Measurements from ENCODE around the gene RECQL5. TPM values are rescaled to one million over a fixed set of nuclear protein-coding genes. Genes with fewer than 3 reads are reported as not detected.
A peak's percentile ranks its signal among the peaks of the same experiment; 100 is the strongest.

RECQL5 gene
- total RNA-seq, 1 experiment from 2014 or later, result 67.0 TPM

DNA sequence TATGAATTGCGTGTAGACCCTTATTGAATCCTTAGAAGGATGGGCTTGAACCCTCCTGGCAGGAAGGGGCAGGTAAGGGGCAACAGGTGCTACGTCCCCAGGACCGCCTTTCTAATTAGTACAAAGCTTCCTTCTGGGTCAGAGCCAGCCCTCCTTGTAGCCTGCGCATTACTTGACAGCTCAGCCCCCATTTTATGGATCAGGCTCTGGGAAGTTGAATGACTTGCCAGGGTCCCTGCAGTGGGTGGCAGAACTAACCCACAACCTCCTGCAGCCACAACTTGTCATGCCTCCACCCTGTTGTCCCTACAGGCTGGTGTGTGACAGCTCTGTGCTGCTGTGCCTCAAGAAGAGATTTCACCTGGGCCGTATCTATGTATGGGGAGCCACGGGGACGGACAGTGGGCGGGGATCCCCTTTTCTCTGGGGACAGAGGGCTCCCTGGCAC is 76.6 kb downstream of the RECQL5 start:
- H3K36me3 ChIP-seq (ENCODE audit: control insufficient read depth, insufficient read depth, low read length), result no peaks in the 10 kb centered on the region
- H3K9me3 ChIP-seq, result no peaks in the 10 kb centered on the region
- no peak for TF ChIP-seq CTCF (IDR thresholded peaks at IDR 0.05; ENCODE audit: insufficient read depth in 1 of 2, low read depth in 1 of 2, low read length in 1 of 2, severe bottlenecking in 1 of 2, unreplicated experiment in 1 of 2)
- Mint-ChIP-seq H3K27me3 (ENCODE audit: insufficient read depth, unreplicated experiment) (no peaks in the 10 kb centered on the region), H3K4me1 (ENCODE audit: low read depth, unreplicated experiment) (no peaks in the 10 kb centered on the region), H3K4me3 (ENCODE audit: unreplicated experiment) (no peak overlapping the region), H3K27ac (ENCODE audit: unreplicated experiment) (no peak overlapping the region), H3K36me3 (ENCODE audit: insufficient read depth, unreplicated experiment) (peaks cover 5% of the 10 kb centered on the region), H3K9me3 (ENCODE audit: unreplicated experiment) (no peaks in the 10 kb centered on the region)
- no TSS peak for BruUV-seq (replicated peaks)
- DNase-seq, result no peak
- intact Hi-C loops (cut with micrococcal nuclease; ENCODE audit: unreplicated experiment), result no loop called here
- peaks cover 14% of the 10 kb centered on the region for H3K4me1 ChIP-seq
- no peaks in the 10 kb centered on the region for H3K27me3 ChIP-seq (replicated peaks; ENCODE audit: control insufficient read depth, insufficient read depth, low read length)
- ChIA-PET CTCF (interaction anchor here (0.6 to 2.2 kb wide), 5 partner anchors 9 to 176 kb away, joined by 3 to 13 read pairs (median 3); partner anchors contain the start of gene SMIM5), POLR2A (no interaction called here)
- H3K4me3 ChIP-seq (ENCODE audit: low read depth, low read length), result no peak overlapping the region

GRCh38 chr17:75589919-75590303 is 77.0 kb downstream of the RECQL5 start:
- Mint-ChIP-seq H3K36me3 (ENCODE audit: insufficient read depth, unreplicated experiment) (peaks cover 5% of the 10 kb centered on the region), H3K27me3 (ENCODE audit: insufficient read depth, unreplicated experiment) (no peaks in the 10 kb centered on the region), H3K4me3 (ENCODE audit: unreplicated experiment) (no peak overlapping the region), H3K27ac (ENCODE audit: unreplicated experiment) (no peak overlapping the region), H3K9me3 (ENCODE audit: unreplicated experiment) (no peaks in the 10 kb centered on the region), H3K4me1 (ENCODE audit: low read depth, unreplicated experiment) (no peaks in the 10 kb centered on the region)
- no TSS peak for BruUV-seq (replicated peaks)
- intact Hi-C loops (cut with micrococcal nuclease; ENCODE audit: unreplicated experiment), result loop anchor here (2.0 to 5.0 kb wide), 2 partner anchors 63 to 75 kb away; partner anchors contain the start of genes CASKIN2 and LLGL2
- H3K36me3 ChIP-seq (ENCODE audit: control insufficient read depth, insufficient read depth, low read length), result no peaks in the 10 kb centered on the region
- H3K4me1 ChIP-seq, result peaks cover 14% of the 10 kb centered on the region
- H3K9me3 ChIP-seq, result no peaks in the 10 kb centered on the region
- TF ChIP-seq CTCF (IDR thresholded peaks at IDR 0.05; ENCODE audit: insufficient read depth in 1 of 2, low read depth in 1 of 2, low read length in 1 of 2, severe bottlenecking in 1 of 2, unreplicated experiment in 1 of 2), result no peak
- no peaks in the 10 kb centered on the region for H3K27me3 ChIP-seq (replicated peaks; ENCODE audit: control insufficient read depth, insufficient read depth, low read length)
- peak overlapping the region; percentile 68 for H3K4me3 ChIP-seq (ENCODE audit: low read depth, low read length)
- ChIA-PET CTCF (interaction anchor here (0.6 to 2.2 kb wide), 5 partner anchors 8 to 175 kb away, joined by 3 to 13 read pairs (median 3); partner anchors contain the start of gene SMIM5), POLR2A (no interaction called here)
- peak in 1 of 2 experiments; percentile 41 for DNase-seq

DNA sequence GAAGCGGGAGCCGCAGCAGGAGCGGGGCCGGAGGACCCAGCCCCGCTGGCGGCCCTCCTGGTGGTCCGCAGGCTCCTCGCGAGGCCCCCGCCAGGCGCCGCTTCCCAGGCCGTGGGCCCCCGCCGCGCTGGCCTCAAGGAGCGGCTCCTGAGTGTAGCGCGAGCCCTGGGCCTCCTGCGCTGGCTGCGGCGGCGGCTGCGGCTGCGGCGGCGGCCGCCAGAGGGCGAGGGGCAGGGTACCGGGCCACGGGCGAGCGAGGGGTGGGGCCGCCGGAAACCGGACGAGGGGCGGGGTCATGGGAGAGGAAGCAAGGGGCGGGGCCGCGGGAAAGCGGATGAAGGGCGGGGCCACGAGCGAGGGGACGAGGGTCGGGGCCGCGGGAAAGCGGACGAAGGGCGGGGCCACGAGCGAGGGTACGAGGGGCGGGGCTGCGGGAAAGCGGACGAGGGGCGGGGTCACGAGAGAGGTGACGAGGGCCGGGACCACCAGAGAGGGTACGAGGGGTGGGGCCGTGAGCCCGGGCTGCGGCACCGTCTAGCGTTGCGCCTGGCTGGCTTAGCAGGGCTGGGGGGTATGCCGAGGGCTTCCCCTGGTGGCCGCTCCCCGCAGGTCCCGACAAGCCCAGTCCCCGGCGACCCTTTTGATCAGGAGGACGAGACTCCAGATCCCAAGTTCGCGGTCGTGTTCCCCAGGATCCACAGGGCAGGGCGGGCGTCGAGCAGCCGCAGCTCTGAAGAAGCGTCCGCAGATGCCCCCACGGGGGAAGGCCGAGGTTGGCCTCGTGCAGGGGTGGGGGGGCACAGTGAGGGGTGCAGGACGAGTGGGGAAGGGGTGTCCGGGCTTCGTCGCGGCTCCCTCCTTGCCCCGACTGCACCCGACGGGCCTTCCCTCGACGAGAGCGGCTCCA is 77.7 kb downstream of the RECQL5 start:
- no peaks in the 10 kb centered on the region for H3K27me3 Mint-ChIP-seq (ENCODE audit: insufficient read depth, unreplicated experiment)
- no TSS peak for BruUV-seq (replicated peaks)
- Histone ChIP-seq H3K36me3 (ENCODE audit: control insufficient read depth, insufficient read depth, low read length) (no peaks in the 10 kb centered on the region), H3K4me1 (peaks cover 14% of the 10 kb centered on the region), H3K4me3 (ENCODE audit: low read depth, low read length) (peak overlapping the region; percentile 68), H3K9me3 (no peaks in the 10 kb centered on the region), H3K27me3 (replicated peaks; ENCODE audit: control insufficient read depth, insufficient read depth, low read length) (no peaks in the 10 kb centered on the region)
- peaks cover 5% of the 10 kb centered on the region for H3K36me3 Mint-ChIP-seq (ENCODE audit: insufficient read depth, unreplicated experiment)
- peak overlapping the region; percentile 69 for H3K4me3 Mint-ChIP-seq (ENCODE audit: unreplicated experiment)
- ChIA-PET POLR2A (interaction anchor here (1.3 kb wide), 1 partner anchor 63 kb away, joined by 3 read pairs; no protein-coding TSS in a partner anchor), CTCF (interaction anchor here (0.6 to 2.2 kb wide), 5 partner anchors 8 to 174 kb away, joined by 3 to 13 read pairs (median 3); partner anchors contain the start of gene SMIM5)
- no peak overlapping the region for H3K27ac Mint-ChIP-seq (ENCODE audit: unreplicated experiment)
- H3K4me1 Mint-ChIP-seq (ENCODE audit: low read depth, unreplicated experiment), result no peaks in the 10 kb centered on the region
- intact Hi-C loops (cut with micrococcal nuclease; ENCODE audit: unreplicated experiment), result loop anchor here (2.0 to 5.0 kb wide), 2 partner anchors 62 to 74 kb away; partner anchors contain the start of genes CASKIN2 and LLGL2
- peak; percentile 60 to 70 for TF ChIP-seq CTCF (IDR thresholded peaks at IDR 0.05; ENCODE audit: insufficient read depth in 1 of 2, low read depth in 1 of 2, low read length in 1 of 2, severe bottlenecking in 1 of 2, unreplicated experiment in 1 of 2)
- DNase-seq, result peak; percentile 95 to 97
- no peaks in the 10 kb centered on the region for H3K9me3 Mint-ChIP-seq (ENCODE audit: unreplicated experiment)

All from Caco-2 (cell line).